Hematopoietic multipotent progenitor cell (in vitro differentiated cells): ENCODE measurements around the gene MREG. TPM values are rescaled to one million over a fixed set of nuclear protein-coding genes. Genes with fewer than 3 reads are reported as not detected.
"Not testable (repeated sequence)": the region's sequence is repeated elsewhere in the genome, so short reads cannot be mapped to it uniquely, and the experiment has no call there.

Experiments used
- DNase-seq, 3 donors: peaks; one replicate each; pipeline ENCODE4 v3.0.0-alpha.2; 2011 to 2015; ENCODE audit warnings: low read depth in 2 of 3, low spot score in 2 of 3
- total RNA-seq: library from RNA; depleted of rRNA; stranded (reverse); fragments of >200 nt; gene quantifications from one replicate; pipeline ENCODE4 v1.2.3, GENCODE V29; 2012

MREG gene
- total RNA-seq, 1 donor: 6.5 TPM

- DNase-seq: no peak
These were observed 18.4 kb downstream of the MREG start for GRCh38 chr2:215994911-215995310.

- DNase-seq: not testable (repeated sequence)
These were observed 24.7 kb downstream of the MREG start for GRCh38 chr2:215988556-215989207.

GRCh38 chr2:215985257-215985656 lies 28.1 kb downstream of the MREG start:
- DNase-seq: no peak

GRCh38 chr2:215984661-215985060 lies 28.7 kb downstream of the MREG start:
- DNase-seq: no peak

- DNase-seq: peak in 1 of 3 donors; percentile 46
These were observed 29.6 kb downstream of the MREG start for GRCh38 chr2:215983581-215984351.

- no peak for DNase-seq
These were observed 30.9 kb downstream of the MREG start for GRCh38 chr2:215982465-215982875.

GRCh38 chr2:215981115-215981514 lies 32.2 kb downstream of the MREG start:
- DNase-seq: no peak

GRCh38 chr2:215979620-215980019 lies 33.7 kb downstream of the MREG start:
- no peak for DNase-seq

- no peak for DNase-seq
These were observed 38.5 kb downstream of the MREG start for GRCh38 chr2:215974700-215975429.

GRCh38 chr2:215973954-215974699 lies 39.2 kb downstream of the MREG start:
- no peak for DNase-seq

- no peak for DNase-seq
These were observed 40.1 kb downstream of the MREG start for GRCh38 chr2:215973145-215973792.

GRCh38 chr2:215971671-215972070 lies 41.7 kb downstream of the MREG start:
- no peak for DNase-seq

- DNase-seq: not testable (repeated sequence)
These were observed 42.5 kb downstream of the MREG start for GRCh38 chr2:215970894-215971293.

- no peak for DNase-seq
These were observed 42.9 kb downstream of the MREG start for GRCh38 chr2:215970425-215970824.

- no peak for DNase-seq
These were observed 44.1 kb downstream of the MREG start for GRCh38 chr2:215969131-215969841.

- DNase-seq: no peak
These were observed 44.9 kb downstream of the MREG start for GRCh38 chr2:215968499-215968898.

GRCh38 chr2:215967590-215968378 lies 45.6 kb downstream of the MREG start:
- peak in 2 of 3 donors; percentile 22 to 61 for DNase-seq

- no peak for DNase-seq
These were observed 46.4 kb downstream of the MREG start for GRCh38 chr2:215966951-215967350.

- peak in 2 of 3 donors; percentile 15 to 45 for DNase-seq
These were observed 47.1 kb downstream of the MREG start for GRCh38 chr2:215966274-215966673.
